ENCODE results near the gene STK25.
"Not testable (repeated sequence)": the region's sequence is repeated elsewhere in the genome, so short reads cannot be mapped to it uniquely, and the experiment has no call there.

Gene STK25

GRCh38 chr2:241532168-241532567 is 23.8 kb upstream of the STK25 start:
- Histone ChIP-seq H3K9me3 (no peaks in the 10 kb centered on the region), H3K4me3 (no peak overlapping the region), H3K36me3 (no peaks in the 10 kb centered on the region), H3K27ac (no peak overlapping the region), H3K27me3 (peaks cover 0 to 29% of the 10 kb centered on the region in 2 donors), H3K4me1 (no peaks in the 10 kb centered on the region)
- intact Hi-C loops (cut with DNase I; ENCODE audit: low total_unique reads), result no loop called here
- no peak for TF ChIP-seq CTCF (IDR thresholded peaks at IDR 0.05)
- DNase-seq, result no peak

- intact Hi-C loops (cut with DNase I; ENCODE audit: low total_unique reads), result no loop called here
- no peak for TF ChIP-seq CTCF (IDR thresholded peaks at IDR 0.05)
- no peak for DNase-seq
- H3K27me3 ChIP-seq, result peaks cover 0 to 29% of the 10 kb centered on the region in 2 donors
- H3K27ac ChIP-seq, result no peak overlapping the region
- no peaks in the 10 kb centered on the region for H3K4me1 ChIP-seq
- H3K36me3 ChIP-seq, result no peaks in the 10 kb centered on the region
- H3K4me3 ChIP-seq, result no peak overlapping the region
- no peaks in the 10 kb centered on the region for H3K9me3 ChIP-seq
These were observed 22.9 kb upstream of the STK25 start for GRCh38 chr2:241531161-241531722.

- no peaks in the 10 kb centered on the region for H3K9me3 ChIP-seq
- H3K27me3 ChIP-seq, result peaks cover 0 to 29% of the 10 kb centered on the region in 2 donors
- no peak for TF ChIP-seq CTCF (IDR thresholded peaks at IDR 0.05)
- DNase-seq, result peak in 1 of 2 donors; percentile 40
- H3K4me3 ChIP-seq, result no peak overlapping the region
- H3K36me3 ChIP-seq, result no peaks in the 10 kb centered on the region
- no peak overlapping the region for H3K27ac ChIP-seq
- no peaks in the 10 kb centered on the region for H3K4me1 ChIP-seq
- intact Hi-C loops (cut with DNase I; ENCODE audit: low total_unique reads), result no loop called here
These were observed 22.2 kb upstream of the STK25 start for GRCh38 chr2:241530571-241530970.

GRCh38 chr2:241525818-241526780 is 17.7 kb upstream of the STK25 start:
- H3K9me3 ChIP-seq; H3K4me1 ChIP-seq; DNase-seq; H3K36me3 ChIP-seq; intact Hi-C loops (cut with DNase I; ENCODE audit: low total_unique reads); H3K27ac ChIP-seq; H3K4me3 ChIP-seq: not testable (repeated sequence)
- H3K27me3 ChIP-seq, result peaks cover 0 to 21% of the 10 kb centered on the region in 2 donors

GRCh38 chr2:241522477-241522876 is 14.1 kb upstream of the STK25 start:
- Histone ChIP-seq H3K4me3 (no peak overlapping the region), H3K9me3 (no peaks in the 10 kb centered on the region), H3K27me3 (peaks cover 0 to 34% of the 10 kb centered on the region in 2 donors), H3K36me3 (no peaks in the 10 kb centered on the region), H3K27ac (no peak overlapping the region), H3K4me1 (no peaks in the 10 kb centered on the region)
- intact Hi-C loops (cut with DNase I; ENCODE audit: low total_unique reads), result no loop called here
- no peak for DNase-seq
- no peak for TF ChIP-seq CTCF (IDR thresholded peaks at IDR 0.05)

GRCh38 chr2:241519669-241520068 is 11.3 kb upstream of the STK25 start:
- intact Hi-C loops (cut with DNase I; ENCODE audit: low total_unique reads), result loop anchor here (10.0 kb wide), 1 partner anchor 145 kb away; no protein-coding TSS in a partner anchor
- DNase-seq, result no peak
- H3K36me3 ChIP-seq, result no peaks in the 10 kb centered on the region
- H3K9me3 ChIP-seq, result no peaks in the 10 kb centered on the region
- peaks cover 0 to 34% of the 10 kb centered on the region in 2 donors for H3K27me3 ChIP-seq
- TF ChIP-seq CTCF (IDR thresholded peaks at IDR 0.05), result no peak
- H3K4me1 ChIP-seq, result no peaks in the 10 kb centered on the region
- no peak overlapping the region for H3K27ac ChIP-seq
- no peak overlapping the region for H3K4me3 ChIP-seq
